Kidney epithelial cell (primary cell): ENCODE data around the gene ETV5. TPM values are rescaled to one million over a fixed set of nuclear protein-coding genes. Genes with fewer than 3 reads are reported as not detected.

Experiments
- DNase-seq: peaks from one replicate; pipeline ENCODE4 v3.0.0-alpha.2; 2010; ENCODE audit warnings: low read depth
- H3K27me3 ChIP-seq: 2 replicates; pipeline ENCODE4 v1.6.0; 2011; ENCODE audit warnings: low read length; ENCODE audit not compliant: control insufficient read depth, insufficient read depth
- H3K36me3 ChIP-seq: 2 replicates; pipeline ENCODE4 v1.5.1; 2011; ENCODE audit warnings: low read length; ENCODE audit not compliant: control insufficient read depth, insufficient read depth
- H3K4me3 ChIP-seq: 2 replicates; pipeline ENCODE4 v1.5.1; 2011; ENCODE audit warnings: low read depth, mild to moderate bottlenecking, control low read depth, low read length
- total RNA-seq: library from RNA; depleted of rRNA; stranded (reverse); fragments of >200 nt; gene quantifications from 2 replicates; pipeline ENCODE4 v1.2.3, GENCODE V29; 2015
- TF ChIP-seq, protein P1 (sequence below): IDR thresholded peaks from 2 replicates; pipeline ENCODE4 v1.5.1; 2011; ENCODE audit warnings: mild to moderate bottlenecking, moderate library complexity, low read length, control low read depth, inconsistent platforms; ENCODE audit not compliant: insufficient read depth, poor library complexity, severe bottlenecking

ETV5 gene
- total RNA-seq, 1 donor from 2014 or later, result 33.1 TPM

GRCh38 chr3:186049001-186049400 is 59.9 kb downstream of the ETV5 start:
- peaks cover 1% of the 10 kb centered on the region for H3K36me3 ChIP-seq
- DNase-seq, result no peak
- H3K4me3 ChIP-seq, result no peak overlapping the region
- TF ChIP-seq, protein P1, sequence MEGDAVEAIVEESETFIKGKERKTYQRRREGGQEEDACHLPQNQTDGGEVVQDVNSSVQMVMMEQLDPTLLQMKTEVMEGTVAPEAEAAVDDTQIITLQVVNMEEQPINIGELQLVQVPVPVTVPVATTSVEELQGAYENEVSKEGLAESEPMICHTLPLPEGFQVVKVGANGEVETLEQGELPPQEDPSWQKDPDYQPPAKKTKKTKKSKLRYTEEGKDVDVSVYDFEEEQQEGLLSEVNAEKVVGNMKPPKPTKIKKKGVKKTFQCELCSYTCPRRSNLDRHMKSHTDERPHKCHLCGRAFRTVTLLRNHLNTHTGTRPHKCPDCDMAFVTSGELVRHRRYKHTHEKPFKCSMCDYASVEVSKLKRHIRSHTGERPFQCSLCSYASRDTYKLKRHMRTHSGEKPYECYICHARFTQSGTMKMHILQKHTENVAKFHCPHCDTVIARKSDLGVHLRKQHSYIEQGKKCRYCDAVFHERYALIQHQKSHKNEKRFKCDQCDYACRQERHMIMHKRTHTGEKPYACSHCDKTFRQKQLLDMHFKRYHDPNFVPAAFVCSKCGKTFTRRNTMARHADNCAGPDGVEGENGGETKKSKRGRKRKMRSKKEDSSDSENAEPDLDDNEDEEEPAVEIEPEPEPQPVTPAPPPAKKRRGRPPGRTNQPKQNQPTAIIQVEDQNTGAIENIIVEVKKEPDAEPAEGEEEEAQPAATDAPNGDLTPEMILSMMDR, result no peak
- H3K27me3 ChIP-seq, result no peaks in the 10 kb centered on the region

- Histone ChIP-seq H3K4me3 (no peak overlapping the region), H3K27me3 (no peaks in the 10 kb centered on the region), H3K36me3 (peaks cover 1% of the 10 kb centered on the region)
- TF ChIP-seq, protein P1, result no peak
- DNase-seq, result no peak
Observed at GRCh38 chr3:186048119-186048518, 60.8 kb downstream of the ETV5 start.

DNA sequence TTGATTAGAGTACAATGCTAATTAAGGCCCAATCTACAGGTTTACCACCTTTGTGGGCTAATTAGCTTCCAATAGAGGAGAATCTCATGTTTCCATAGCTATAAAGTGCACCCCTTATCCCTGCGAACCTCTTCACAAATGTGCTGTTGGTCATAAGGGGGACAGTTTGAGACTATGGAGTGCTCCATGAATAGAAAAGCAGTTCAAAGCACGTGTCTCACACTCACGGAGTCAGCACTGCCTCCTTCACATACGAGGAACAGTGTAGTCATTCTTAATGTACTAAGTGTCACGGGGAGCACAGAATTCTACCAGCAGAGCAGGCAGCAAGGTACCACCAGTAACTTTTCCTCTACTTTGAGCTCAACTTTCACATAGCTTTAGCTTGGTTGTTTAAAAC is 62.1 kb downstream of the ETV5 start:
- no peaks in the 10 kb centered on the region for H3K27me3 ChIP-seq
- no peak for DNase-seq
- peaks cover 1% of the 10 kb centered on the region for H3K36me3 ChIP-seq
- TF ChIP-seq, protein P1, result no peak
- H3K4me3 ChIP-seq, result no peak overlapping the region

GRCh38 chr3:186044968-186045367 is 63.9 kb downstream of the ETV5 start:
- TF ChIP-seq, protein P1, result no peak

GRCh38 chr3:186044427-186044826 is 64.5 kb downstream of the ETV5 start:
- Histone ChIP-seq H3K36me3 (peaks cover 1% of the 10 kb centered on the region), H3K27me3 (no peaks in the 10 kb centered on the region), H3K4me3 (no peak overlapping the region)
- no peak for DNase-seq
- TF ChIP-seq, protein P1, result no peak

More at GRCh38 chr3:186044968-186045367, 63.9 kb downstream of the ETV5 start:
- DNase-seq, result no peak
- no peaks in the 10 kb centered on the region for H3K27me3 ChIP-seq
- H3K36me3 ChIP-seq, result peaks cover 1% of the 10 kb centered on the region
- H3K4me3 ChIP-seq, result no peak overlapping the region

- no peak overlapping the region for H3K4me3 ChIP-seq
- TF ChIP-seq, protein P1, result no peak
- no peak for DNase-seq
- no peaks in the 10 kb centered on the region for H3K36me3 ChIP-seq
- no peaks in the 10 kb centered on the region for H3K27me3 ChIP-seq
Observed at GRCh38 chr3:186042521-186043202, 66.2 kb downstream of the ETV5 start.
